GM11168 (cell line): ENCODE measurements around the gene TRPM5.

ENCODE experiments used
- in situ Hi-C: fragments of 300-500 bp; cut with MboI; formaldehyde crosslinking; loops from one replicate; pipeline ENCODE4 v1.12.0; 2022; ENCODE audit warnings: low sequenced_read_pairs; ENCODE audit not compliant: unreplicated experiment

The TRPM5 gene

GRCh38 chr11:2411446-2412305, 32.6 kb downstream of the TRPM5 start:
- in situ Hi-C loops: no loop called here

GRCh38 chr11:2410616-2411015, 33.7 kb downstream of the TRPM5 start:
- in situ Hi-C loops: no loop called here

DNA sequence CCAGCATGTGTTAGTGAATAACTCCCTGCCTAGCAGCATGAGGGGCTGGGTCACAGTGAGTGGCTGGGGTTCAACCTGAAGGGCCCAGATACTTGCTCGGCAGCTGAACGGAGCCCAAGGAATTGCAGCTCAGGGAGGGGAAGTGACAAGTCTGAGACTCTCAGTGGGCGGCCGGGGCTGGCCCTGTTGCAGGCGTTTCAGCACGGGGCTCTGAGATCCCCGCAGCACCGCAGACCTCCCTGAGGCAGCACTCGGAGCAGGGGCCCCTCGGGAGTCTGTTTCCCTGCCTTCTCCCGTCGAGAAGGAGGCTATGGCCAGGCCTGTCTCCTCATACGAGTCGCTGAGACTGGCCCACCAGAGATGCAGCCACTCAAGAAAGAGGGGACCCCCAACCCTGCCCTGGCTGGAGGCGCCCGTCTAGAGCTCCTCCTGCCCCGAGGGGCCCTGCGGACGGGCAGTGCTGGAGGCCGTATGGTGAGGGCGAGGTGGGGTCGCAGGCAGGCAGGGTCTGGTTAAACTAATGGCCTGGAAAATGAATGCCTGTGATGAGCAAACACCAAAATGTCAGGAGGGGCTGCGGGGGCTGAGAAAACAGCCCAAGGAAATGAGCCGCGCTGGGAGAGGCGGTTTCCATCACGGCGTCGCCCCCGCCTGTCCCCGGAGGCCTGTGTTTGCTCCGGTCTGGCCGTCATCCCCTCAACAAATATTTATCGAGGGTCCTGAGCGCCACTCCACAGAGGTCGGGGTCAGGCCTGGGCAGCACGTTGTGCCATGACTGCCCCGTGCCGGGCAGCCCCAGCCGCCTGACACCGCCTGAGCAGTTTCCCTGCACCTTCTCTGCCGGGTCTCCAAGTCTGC, 34.5 kb downstream of the TRPM5 start:
- in situ Hi-C loops: no loop called here

- in situ Hi-C loops: no loop called here
Observed at GRCh38 chr11:2409126-2409525, 35.2 kb downstream of the TRPM5 start.

DNA sequence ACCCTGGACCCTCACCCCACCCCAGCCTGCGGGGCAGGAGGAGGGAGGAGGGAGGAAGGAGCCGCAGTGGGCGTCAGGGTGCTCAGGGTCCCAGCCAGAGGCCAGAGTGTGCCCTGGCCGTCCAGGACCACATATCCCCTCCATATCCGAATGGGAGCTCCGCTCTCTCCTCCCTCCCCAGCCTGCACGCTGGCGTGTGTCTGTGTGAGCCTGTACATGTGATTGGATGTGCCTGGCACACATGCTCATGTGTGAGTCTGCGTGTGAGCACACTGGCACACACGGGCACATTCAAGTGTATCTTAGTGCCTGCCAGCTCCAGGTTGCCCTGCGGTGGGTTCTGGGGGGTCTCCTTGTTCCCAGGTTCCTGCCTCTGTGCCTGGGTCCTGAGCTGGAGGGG, 35.6 kb downstream of the TRPM5 start:
- in situ Hi-C loops: no loop called here

- in situ Hi-C loops: no loop called here
Observed at GRCh38 chr11:2406878-2407410, 37.4 kb downstream of the TRPM5 start.

DNA sequence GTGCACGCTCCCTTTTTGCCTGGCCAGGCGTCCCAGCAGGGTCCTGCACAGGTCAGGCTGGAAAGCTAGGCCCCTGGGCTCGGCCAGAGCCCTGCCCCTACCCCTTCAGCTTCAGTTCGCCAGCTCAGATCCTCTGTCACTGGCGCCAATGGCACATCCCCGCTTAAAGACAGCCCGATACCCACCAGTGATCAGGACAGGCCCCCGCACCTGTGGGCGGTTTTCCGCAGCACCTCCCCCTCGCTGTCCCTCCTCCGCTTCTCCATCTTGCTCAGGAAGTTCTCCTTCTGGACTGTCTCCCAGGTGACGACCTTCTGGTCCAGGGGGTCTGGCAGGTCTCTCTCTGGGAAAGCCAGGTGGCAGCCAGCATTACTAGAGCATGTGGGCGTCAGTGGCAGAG, 37.9 kb downstream of the TRPM5 start:
- in situ Hi-C loops: no loop called here

DNA sequence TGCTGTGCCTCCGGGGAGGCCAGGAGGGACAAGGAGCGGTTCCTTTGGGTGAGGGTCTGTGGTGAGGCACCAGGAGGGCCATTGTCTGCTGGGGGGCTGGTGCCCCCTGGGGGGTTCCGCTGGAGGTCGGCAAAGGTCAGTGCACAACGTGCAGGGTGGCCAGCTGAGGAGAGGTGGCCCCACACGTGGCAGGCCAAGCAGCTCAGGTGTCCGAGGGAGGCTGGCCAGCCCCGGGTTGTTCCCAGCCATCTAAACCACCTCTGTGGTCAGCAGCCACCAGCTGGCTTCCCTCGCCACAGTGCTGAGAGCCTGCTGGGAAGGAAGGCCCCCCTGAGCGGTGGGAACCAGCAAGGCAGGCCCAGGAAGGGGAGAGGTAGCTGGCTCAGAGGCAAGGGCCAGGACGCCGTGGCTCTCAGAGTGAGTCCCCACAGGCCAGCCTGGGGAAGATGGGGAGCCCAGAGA, 39.5 kb downstream of the TRPM5 start:
- in situ Hi-C loops: no loop called here

- in situ Hi-C loops: no loop called here
Observed at GRCh38 chr11:2402890-2403645, 41.2 kb downstream of the TRPM5 start.

- in situ Hi-C loops: no loop called here
Observed at GRCh38 chr11:2402106-2402505, 42.2 kb downstream of the TRPM5 start.

DNA sequence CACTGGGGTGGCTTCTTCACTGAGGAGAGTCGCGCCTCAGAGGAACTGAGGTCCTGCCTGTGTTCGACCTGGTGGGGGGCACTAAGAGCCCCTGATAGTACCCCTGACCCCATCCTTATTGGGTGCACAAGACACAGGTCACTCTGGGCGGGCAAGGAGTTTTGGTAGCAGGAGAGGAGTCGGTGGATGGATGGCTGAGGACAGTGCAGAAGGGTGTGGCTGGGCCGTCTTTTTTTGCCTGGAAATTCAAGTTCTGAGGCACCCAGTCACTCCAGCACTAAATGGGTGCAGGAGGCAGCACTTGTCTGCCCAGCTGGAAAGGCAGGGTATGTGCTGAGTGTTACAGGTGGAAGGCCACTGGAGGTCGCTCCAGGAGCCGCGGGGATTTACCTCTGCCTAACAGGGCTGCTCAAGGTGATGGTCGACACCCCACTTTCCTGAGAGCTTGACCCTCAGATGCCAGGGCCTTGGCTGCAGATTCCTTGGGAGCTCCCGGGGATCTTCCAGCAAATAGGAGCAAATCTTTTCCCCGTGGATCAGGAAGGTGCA, 42.8 kb downstream of the TRPM5 start:
- in situ Hi-C loops: no loop called here

DNA sequence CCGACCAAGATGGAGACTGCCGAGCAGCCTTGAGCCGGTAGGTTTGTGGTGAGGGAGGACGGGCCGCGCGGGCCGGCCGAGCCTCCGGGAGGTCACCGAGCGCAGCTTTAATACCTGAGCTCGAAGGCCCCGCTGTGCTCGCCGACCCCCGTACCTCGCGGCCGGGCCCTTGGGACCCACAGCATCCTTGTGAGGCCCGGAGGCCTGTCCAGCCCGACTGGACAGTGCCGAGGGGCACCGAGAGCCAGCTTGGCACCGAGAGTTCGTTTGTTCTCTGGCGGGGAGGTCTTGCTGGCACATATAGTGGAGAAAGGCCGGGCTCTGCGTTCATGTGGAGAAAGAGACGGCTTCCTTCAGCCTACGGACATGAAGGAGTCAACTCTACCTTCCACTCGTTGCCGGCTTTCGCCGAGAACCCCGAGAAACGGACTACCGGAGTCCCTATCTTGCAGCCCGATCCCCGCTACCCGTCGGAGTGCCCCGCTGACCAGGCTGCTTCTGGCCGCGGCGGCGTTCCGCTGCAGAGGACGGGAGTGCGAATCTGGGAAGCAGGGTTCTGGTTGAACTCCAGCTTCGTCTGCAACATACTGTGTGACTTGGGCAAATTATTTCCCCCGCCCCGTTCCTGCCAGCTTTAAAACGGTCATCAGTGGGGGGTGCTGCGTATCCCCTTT, 43.4 kb downstream of the TRPM5 start:
- in situ Hi-C loops: no loop called here

- in situ Hi-C loops: no loop called here
Observed at GRCh38 chr11:2400069-2400761, 44.1 kb downstream of the TRPM5 start, which contains the start of gene TSSC4. TSSC4 (plus strand) TSS chr11:2400750; CDS start chr11:2402634, 1,884 bp downstream.

DNA sequence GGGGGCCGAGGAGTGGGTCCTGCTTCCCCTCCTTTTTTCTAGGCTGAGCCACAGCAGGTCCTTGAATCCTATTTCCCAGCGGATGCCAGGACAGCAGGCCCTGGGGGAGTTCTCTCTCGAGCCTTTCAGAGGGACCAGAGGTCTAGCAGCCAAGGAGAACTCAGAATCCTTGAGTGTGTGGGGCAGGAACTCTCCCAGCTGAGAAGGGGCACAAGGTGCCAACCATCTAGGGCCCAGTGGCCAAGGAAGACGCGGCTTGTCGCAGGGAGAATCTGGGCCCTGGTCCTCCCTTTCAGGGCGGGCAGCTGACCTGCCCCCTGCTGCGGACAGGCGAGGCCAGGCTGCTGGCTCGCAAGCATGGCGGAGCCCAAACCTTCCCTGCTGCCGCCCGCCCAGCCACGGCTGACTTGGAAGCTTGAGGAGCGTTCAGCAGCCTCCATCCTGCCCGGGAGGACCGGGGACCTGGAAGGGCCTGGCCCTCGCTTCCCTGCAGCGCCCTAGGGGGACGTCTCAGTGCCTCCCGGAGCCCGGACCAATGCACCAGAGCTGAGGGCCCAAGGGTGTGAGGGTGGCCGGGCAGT, 44.7 kb downstream of the TRPM5 start:
- in situ Hi-C loops: no loop called here

GRCh38 chr11:2398664-2399355, 45.5 kb downstream of the TRPM5 start:
- in situ Hi-C loops: no loop called here

DNA sequence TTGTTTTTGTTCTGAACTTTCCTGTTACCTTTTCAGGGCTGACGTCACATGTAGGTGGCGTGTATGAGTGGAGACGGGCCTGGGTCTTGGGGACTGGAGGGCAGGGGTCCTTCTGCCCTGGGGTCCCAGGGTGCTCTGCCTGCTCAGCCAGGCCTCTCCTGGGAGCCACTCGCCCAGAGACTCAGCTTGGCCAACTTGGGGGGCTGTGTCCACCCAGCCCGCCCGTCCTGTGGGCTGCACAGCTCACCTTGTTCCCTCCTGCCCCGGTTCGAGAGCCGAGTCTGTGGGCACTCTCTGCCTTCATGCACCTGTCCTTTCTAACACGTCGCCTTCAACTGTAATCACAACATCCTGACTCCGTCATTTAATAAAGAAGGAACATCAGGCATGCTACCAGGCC, 47.3 kb downstream of the TRPM5 start:
- in situ Hi-C loops: no loop called here

- in situ Hi-C loops: no loop called here
Observed at GRCh38 chr11:2396471-2396870, 47.8 kb downstream of the TRPM5 start.

GRCh38 chr11:2395856-2396255, 48.5 kb downstream of the TRPM5 start:
- in situ Hi-C loops: no loop called here
